ENCODE measurements around the gene CAMK1D.

CAMK1D gene

DNA sequence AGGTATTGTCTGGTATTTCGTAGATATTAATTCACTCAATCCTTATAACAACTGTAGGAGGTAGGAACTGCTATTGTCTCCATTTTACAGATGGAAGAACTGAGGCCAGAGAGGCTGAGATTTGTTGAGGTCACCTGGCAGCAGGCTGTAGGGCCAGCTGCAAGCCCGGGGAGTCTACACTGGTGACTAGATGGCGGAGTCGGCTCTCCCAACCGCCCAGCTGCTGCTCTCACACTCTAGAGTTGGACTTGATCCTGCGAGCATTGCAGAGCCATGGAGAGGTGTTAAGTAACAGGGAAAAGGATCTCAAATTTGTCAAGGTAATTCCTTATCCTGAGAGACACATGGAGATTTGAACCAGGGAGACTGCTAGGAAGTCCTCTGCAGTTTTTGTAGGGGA, 124.1 kb downstream of the CAMK1D start:
- Histone ChIP-seq H3K36me3 (ENCODE audit: control insufficient read depth, insufficient read depth, low read length) (no peaks in the 10 kb centered on the region), H3K27ac (ENCODE audit: low read depth, low read length) (no peak overlapping the region), H3K4me1 (ENCODE audit: control insufficient read depth, insufficient read depth, low read length) (peaks cover 2% of the 10 kb centered on the region; the same call in 1 of the 2 replicates), H3K4me3 (ENCODE audit: low read depth, low read length) (no peak overlapping the region), H3K9me3 (ENCODE audit: control insufficient read depth, insufficient read depth, low read length) (no peaks in the 10 kb centered on the region), H3K9ac (ENCODE audit: low read depth, low read length) (no peak overlapping the region), H3K27me3 (ENCODE audit: control insufficient read depth, insufficient read depth, low read length) (no peaks in the 10 kb centered on the region)

DNA sequence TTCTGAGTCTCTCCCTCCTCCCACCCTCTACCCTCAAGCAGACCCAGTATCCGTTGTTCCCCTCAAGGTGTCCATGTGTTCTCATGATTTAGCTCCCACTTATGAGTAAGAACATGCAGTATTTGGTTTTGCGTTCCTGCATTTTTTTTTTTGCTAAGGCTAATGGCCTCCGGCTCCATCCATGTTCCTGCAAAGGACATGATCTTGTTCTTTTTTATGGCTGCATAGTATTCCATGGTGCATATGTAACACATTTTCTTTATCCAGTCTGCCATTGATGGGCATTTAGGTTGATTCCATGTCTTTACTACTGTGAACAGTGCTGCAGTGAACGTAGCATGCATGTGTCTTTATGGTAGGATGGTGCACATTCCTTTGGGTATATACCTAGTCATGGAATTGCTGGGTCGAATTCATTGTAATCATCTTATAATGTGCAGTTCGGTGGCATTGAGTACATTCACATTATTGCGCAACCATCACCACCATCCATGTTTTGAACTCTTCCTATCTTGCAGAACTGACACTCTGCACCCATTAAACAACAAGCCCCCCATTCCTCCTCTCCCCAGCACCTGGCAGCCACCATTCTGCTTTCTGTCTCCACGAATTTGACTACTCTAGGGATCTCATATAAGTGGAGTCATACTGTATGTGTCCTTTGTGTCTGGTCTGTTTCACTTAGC, 125.5 kb downstream of the CAMK1D start:
- no peaks in the 10 kb centered on the region for H3K36me3 ChIP-seq (ENCODE audit: control insufficient read depth, insufficient read depth, low read length)
- no peaks in the 10 kb centered on the region for H3K4me1 ChIP-seq (ENCODE audit: control insufficient read depth, insufficient read depth, low read length)
- H3K9ac ChIP-seq (ENCODE audit: low read depth, low read length), result no peak overlapping the region
- H3K9me3 ChIP-seq (ENCODE audit: control insufficient read depth, insufficient read depth, low read length), result no peaks in the 10 kb centered on the region
- no peaks in the 10 kb centered on the region for H3K27me3 ChIP-seq (ENCODE audit: control insufficient read depth, insufficient read depth, low read length)
- H3K4me3 ChIP-seq (ENCODE audit: low read depth, low read length), result no peak overlapping the region
- no peak overlapping the region for H3K27ac ChIP-seq (ENCODE audit: low read depth, low read length)

DNA sequence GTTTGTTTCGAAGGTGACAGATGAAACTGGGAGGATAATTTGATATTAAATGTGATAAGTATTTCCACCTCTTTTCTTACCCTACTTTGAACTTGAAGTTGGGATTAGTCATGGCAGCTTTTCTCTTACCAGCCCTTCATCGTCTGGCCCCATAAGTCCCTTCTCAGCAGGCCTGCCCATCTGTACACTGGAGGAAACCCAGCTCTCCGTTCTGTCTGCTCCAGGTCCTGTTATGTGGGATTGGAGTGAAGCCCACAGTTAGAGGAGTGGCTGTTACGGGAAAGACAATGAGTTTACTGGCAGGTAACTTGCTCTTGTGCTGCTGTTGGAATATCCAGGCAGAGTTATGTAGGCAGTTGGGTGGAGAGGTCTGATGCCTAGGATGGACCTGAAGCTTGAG, 127.3 kb downstream of the CAMK1D start:
- Histone ChIP-seq H3K9ac (ENCODE audit: low read depth, low read length) (no peak overlapping the region), H3K27me3 (ENCODE audit: control insufficient read depth, insufficient read depth, low read length) (no peaks in the 10 kb centered on the region), H3K27ac (ENCODE audit: low read depth, low read length) (no peak overlapping the region), H3K4me3 (ENCODE audit: low read depth, low read length) (no peak overlapping the region), H3K4me1 (ENCODE audit: control insufficient read depth, insufficient read depth, low read length) (no peaks in the 10 kb centered on the region), H3K9me3 (ENCODE audit: control insufficient read depth, insufficient read depth, low read length) (no peaks in the 10 kb centered on the region; the same call in 1 of the 2 replicates), H3K36me3 (ENCODE audit: control insufficient read depth, insufficient read depth, low read length) (no peaks in the 10 kb centered on the region)

DNA sequence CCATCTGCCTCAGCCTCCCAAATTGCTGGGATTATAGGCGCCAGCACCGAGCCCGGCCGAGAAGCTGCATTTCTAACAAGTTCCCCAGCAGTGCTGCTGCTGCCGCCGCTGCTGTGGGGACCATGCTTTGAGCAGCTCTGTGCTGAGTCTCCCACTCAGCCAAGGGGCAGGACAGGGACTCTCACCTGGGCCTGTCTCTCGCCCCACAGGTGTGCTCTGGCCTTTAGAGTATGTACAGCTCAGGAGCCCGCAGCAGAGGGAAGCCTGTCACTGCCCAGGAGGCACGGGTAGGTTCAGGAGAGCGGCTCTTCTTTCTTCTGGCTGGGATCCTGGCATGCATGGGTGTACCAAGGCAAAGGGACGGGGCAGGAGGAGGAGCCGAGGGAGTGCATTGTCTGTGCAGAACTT, 130.1 kb downstream of the CAMK1D start:
- H3K9me3 ChIP-seq (ENCODE audit: control insufficient read depth, insufficient read depth, low read length), result no peaks in the 10 kb centered on the region; the same call in 1 of the 2 replicates
- H3K27me3 ChIP-seq (ENCODE audit: control insufficient read depth, insufficient read depth, low read length), result no peaks in the 10 kb centered on the region
- no peaks in the 10 kb centered on the region for H3K36me3 ChIP-seq (ENCODE audit: control insufficient read depth, insufficient read depth, low read length)
- no peak overlapping the region for H3K9ac ChIP-seq (ENCODE audit: low read depth, low read length)
- no peak overlapping the region for H3K27ac ChIP-seq (ENCODE audit: low read depth, low read length)
- no peak overlapping the region for H3K4me3 ChIP-seq (ENCODE audit: low read depth, low read length)
- H3K4me1 ChIP-seq (ENCODE audit: control insufficient read depth, insufficient read depth, low read length), result peaks cover 11% of the 10 kb centered on the region; the same call in 1 of the 2 replicates

DNA sequence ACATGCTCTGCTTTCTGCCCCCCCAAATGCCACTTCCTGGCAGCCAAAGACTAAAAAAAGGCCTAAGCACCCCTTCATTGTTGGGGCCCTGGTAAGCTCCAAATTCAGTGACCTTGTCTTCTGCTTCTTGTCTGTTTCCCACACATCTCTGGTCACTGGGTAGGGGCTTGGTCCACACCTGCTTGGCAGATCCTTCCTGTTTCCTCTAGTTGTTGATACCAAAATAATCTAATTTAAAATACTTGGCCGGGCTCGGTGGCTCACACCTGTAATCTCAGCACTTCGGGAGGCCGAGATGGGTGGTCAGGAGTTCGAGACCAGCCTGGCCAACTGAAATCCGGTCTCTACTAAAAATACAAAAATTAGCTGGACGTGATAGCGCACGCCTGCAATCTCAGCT, 130.6 kb downstream of the CAMK1D start:
- Histone ChIP-seq H3K27ac (ENCODE audit: low read depth, low read length) (no peak overlapping the region), H3K9me3 (ENCODE audit: control insufficient read depth, insufficient read depth, low read length) (no peaks in the 10 kb centered on the region; the same call in 1 of the 2 replicates), H3K36me3 (ENCODE audit: control insufficient read depth, insufficient read depth, low read length) (no peaks in the 10 kb centered on the region), H3K4me1 (ENCODE audit: control insufficient read depth, insufficient read depth, low read length) (peaks cover 12% of the 10 kb centered on the region), H3K9ac (ENCODE audit: low read depth, low read length) (no peak overlapping the region), H3K27me3 (ENCODE audit: control insufficient read depth, insufficient read depth, low read length) (no peaks in the 10 kb centered on the region), H3K4me3 (ENCODE audit: low read depth, low read length) (no peak overlapping the region)

DNA sequence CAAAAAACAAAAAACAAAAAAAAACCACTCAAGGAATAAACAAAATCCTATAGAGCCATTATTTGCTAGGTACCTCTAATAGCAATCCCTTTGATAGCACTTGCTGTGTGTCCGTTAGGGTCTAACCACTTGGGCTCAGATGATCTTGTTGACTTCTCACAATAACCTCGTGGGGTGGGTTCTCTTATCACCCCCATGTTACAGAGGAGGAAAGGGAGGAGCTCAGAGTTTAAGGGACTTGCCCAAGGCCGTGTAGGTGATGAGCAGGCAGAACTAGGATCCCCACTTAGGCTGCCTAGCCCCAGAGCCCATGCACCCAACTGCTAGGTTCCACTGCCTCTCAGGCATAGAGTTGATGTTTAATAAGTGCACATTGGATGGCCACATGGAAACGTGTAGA, 131.1 kb downstream of the CAMK1D start:
- Histone ChIP-seq H3K36me3 (ENCODE audit: control insufficient read depth, insufficient read depth, low read length) (no peaks in the 10 kb centered on the region), H3K9me3 (ENCODE audit: control insufficient read depth, insufficient read depth, low read length) (no peaks in the 10 kb centered on the region; the same call in 1 of the 2 replicates), H3K27me3 (ENCODE audit: control insufficient read depth, insufficient read depth, low read length) (no peaks in the 10 kb centered on the region), H3K9ac (ENCODE audit: low read depth, low read length) (no peak overlapping the region), H3K27ac (ENCODE audit: low read depth, low read length) (no peak overlapping the region), H3K4me3 (ENCODE audit: low read depth, low read length) (no peak overlapping the region), H3K4me1 (ENCODE audit: control insufficient read depth, insufficient read depth, low read length) (peaks cover 15% of the 10 kb centered on the region)

DNA sequence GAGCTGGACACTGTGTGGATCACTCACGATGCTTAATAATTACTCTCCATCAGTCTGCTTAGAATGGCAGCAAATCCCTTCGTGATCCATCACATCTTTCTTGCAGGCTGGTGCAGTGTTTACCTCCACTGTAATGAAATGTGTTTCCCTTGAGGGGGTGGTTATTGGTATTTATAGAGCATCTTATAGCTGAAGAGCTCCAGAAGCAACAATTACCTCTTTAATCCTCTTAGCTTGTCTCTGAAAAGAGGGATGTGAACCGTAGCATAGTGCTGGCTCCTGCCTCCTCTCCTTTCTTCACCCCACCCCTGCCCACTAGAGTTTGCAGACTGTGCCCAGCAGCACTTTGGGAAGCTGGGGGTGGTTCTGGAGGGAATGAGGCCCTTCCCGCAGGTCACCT, 132.6 kb downstream of the CAMK1D start:
- H3K27ac ChIP-seq (ENCODE audit: low read depth, low read length), result peak overlapping the region; percentile 36
- H3K4me1 ChIP-seq (ENCODE audit: control insufficient read depth, insufficient read depth, low read length), result peaks cover 15% of the 10 kb centered on the region
- H3K9ac ChIP-seq (ENCODE audit: low read depth, low read length), result no peak overlapping the region
- H3K36me3 ChIP-seq (ENCODE audit: control insufficient read depth, insufficient read depth, low read length), result no peaks in the 10 kb centered on the region
- H3K27me3 ChIP-seq (ENCODE audit: control insufficient read depth, insufficient read depth, low read length), result no peaks in the 10 kb centered on the region
- H3K4me3 ChIP-seq (ENCODE audit: low read depth, low read length), result no peak overlapping the region
- H3K9me3 ChIP-seq (ENCODE audit: control insufficient read depth, insufficient read depth, low read length), result no peaks in the 10 kb centered on the region; the same call in 1 of the 2 replicates

DNA sequence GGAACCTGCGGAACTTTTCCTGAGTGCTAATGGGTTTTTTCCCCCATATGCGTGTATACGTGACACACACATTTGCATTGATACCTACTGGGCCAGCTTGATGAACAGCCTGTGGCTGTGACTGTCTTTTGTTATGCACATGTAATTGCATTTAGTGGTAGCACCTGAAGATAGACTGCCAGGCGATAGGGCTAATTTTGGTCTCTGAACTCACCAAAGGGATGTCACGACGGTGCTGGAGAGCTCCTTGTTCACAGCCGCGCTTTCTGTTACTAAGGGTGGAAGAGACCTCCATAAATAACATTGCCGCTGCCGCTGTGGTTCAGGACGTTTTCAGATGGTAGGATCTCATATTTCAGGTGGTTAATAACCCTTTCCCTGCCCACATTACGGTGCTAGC, 133.2 kb downstream of the CAMK1D start:
- no peaks in the 10 kb centered on the region for H3K27me3 ChIP-seq (ENCODE audit: control insufficient read depth, insufficient read depth, low read length)
- no peaks in the 10 kb centered on the region; the same call in 1 of the 2 replicates for H3K9me3 ChIP-seq (ENCODE audit: control insufficient read depth, insufficient read depth, low read length)
- H3K27ac ChIP-seq (ENCODE audit: low read depth, low read length), result peak overlapping the region; percentile 36
- H3K4me1 ChIP-seq (ENCODE audit: control insufficient read depth, insufficient read depth, low read length), result peaks cover 15% of the 10 kb centered on the region
- H3K9ac ChIP-seq (ENCODE audit: low read depth, low read length), result no peak overlapping the region
- no peak overlapping the region for H3K4me3 ChIP-seq (ENCODE audit: low read depth, low read length)
- no peaks in the 10 kb centered on the region for H3K36me3 ChIP-seq (ENCODE audit: control insufficient read depth, insufficient read depth, low read length)

DNA sequence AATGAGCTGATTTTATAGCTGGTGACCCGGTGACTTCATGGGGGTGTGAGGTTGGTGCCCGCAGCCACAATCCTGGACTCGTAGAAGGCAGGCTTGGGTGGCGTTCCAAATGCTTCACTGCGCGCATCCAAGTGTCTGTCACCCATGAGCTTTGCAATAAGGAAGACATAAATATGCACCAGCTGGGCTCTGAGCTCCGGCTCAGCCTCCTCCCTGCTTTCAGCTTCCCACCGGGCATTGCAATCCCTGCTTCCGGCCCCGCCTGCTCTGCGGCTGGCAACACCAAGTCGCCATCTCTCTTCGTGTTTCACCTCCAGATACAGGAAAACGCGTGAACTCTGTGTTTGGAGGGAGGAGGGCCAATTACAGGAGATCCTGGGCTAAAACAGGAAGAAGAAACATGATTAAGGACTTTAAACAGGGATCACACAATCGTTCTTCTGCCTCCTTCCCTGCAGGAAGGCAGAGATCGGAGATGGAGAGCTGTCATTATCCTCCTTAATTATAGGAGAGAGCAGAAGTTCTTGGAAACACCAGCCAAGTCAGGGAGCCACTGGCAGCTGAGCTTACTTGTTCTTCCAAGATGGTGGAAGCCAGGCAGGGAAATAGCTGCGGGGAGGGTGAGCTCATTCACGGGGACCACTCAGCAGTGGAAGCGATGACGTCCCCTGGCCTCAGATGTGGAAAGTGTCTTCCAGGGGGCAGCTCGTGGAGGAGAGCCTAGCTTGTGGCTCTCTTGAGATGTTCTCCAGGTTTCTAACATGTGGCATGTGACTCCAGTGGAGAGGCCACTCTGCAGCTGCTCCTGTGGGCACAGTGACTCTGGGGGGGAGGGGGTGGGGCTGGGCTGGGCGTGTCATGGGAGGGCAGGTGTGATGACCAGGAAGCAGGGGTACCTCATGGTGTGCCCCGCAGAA, 134.9 kb downstream of the CAMK1D start:
- Histone ChIP-seq H3K4me3 (ENCODE audit: low read depth, low read length) (no peak overlapping the region), H3K9me3 (ENCODE audit: control insufficient read depth, insufficient read depth, low read length) (no peaks in the 10 kb centered on the region; the same call in 1 of the 2 replicates), H3K27me3 (ENCODE audit: control insufficient read depth, insufficient read depth, low read length) (no peaks in the 10 kb centered on the region), H3K27ac (ENCODE audit: low read depth, low read length) (no peak overlapping the region), H3K4me1 (ENCODE audit: control insufficient read depth, insufficient read depth, low read length) (peaks cover 15% of the 10 kb centered on the region), H3K9ac (ENCODE audit: low read depth, low read length) (no peak overlapping the region), H3K36me3 (ENCODE audit: control insufficient read depth, insufficient read depth, low read length) (no peaks in the 10 kb centered on the region)

DNA sequence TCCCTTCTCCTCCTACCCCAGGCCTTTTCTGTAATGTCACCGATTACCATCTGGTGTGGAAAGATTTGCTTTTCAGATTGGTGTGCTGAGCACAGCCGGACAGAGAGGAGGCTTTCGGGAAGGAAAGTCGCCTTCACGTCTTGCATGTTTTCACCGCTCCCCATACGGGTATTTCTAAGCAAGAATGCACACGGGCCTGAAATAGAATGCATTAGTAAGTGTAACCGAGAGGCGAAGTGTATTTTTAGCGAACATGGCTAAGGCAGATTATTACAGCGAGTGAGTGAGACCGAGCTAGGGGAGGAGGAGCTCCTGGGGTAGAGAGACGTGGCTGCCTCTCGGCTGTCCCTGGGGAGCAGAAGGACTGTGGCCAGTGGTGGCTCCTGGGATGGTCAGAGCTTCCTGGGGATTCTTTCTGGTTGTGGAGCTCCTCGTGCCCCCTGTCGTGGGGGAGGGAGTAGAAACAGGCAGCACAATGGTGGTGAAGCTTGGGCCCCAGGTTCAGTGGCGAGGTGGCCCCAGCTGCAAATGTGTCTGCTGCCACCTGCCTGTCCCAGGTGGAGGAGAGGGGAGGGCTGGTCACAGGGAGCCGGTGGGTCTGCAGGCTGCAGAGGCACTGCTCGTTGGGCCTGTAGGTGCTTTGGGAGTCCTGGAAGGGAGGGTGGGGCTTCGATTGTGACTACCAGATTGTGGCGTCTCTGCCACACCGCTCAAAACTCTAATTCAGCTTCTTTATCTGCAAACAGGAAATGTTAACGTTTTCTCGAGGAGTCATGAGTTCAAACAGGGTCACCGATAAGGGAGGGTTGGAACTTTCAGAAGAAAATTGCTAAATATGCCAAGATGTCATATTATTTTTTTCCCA, 135.8 kb downstream of the CAMK1D start:
- Histone ChIP-seq H3K4me1 (ENCODE audit: control insufficient read depth, insufficient read depth, low read length) (peaks cover 15% of the 10 kb centered on the region), H3K27ac (ENCODE audit: low read depth, low read length) (no peak overlapping the region), H3K4me3 (ENCODE audit: low read depth, low read length) (no peak overlapping the region), H3K36me3 (ENCODE audit: control insufficient read depth, insufficient read depth, low read length) (no peaks in the 10 kb centered on the region), H3K9me3 (ENCODE audit: control insufficient read depth, insufficient read depth, low read length) (no peaks in the 10 kb centered on the region; the same call in 1 of the 2 replicates), H3K9ac (ENCODE audit: low read depth, low read length) (no peak overlapping the region), H3K27me3 (ENCODE audit: control insufficient read depth, insufficient read depth, low read length) (no peaks in the 10 kb centered on the region)

Data from HUES48 (cell line).